ENCODE measurements around the gene GPC6. TPM values are rescaled to one million over a fixed set of nuclear protein-coding genes. Genes with fewer than 3 reads are reported as not detected.

The GPC6 gene
- total RNA-seq, 6 donors from 2014 or later = 1.3 to 7.3 (median 3.4) TPM

- Histone ChIP-seq H3K4me1 (no peaks in the 10 kb centered on the region), H3K27me3 (no peaks in the 10 kb centered on the region), H3K4me3 (no peak overlapping the region), H3K27ac (no peak overlapping the region), H3K36me3 (no peaks in the 10 kb centered on the region), H3K9me3 (no peaks in the 10 kb centered on the region)
- no peak for ATAC-seq (ENCODE audit: low FRiP score in 2 of 2)
- TF ChIP-seq CTCF (IDR thresholded peaks at IDR 0.05) (no peak), EP300 (IDR thresholded peaks at IDR 0.05) (no peak), POLR2A (IDR thresholded peaks at IDR 0.05) (no peak), POLR2AphosphoS5 (IDR thresholded peaks at IDR 0.05) (no peak)
- no peak for DNase-seq
These were observed 79.3 kb downstream of the GPC6 start for GRCh38 chr13:93305886-93306285.

- TF ChIP-seq POLR2A (IDR thresholded peaks at IDR 0.05) = no peak
- TF ChIP-seq POLR2AphosphoS5 (IDR thresholded peaks at IDR 0.05) = no peak
- TF ChIP-seq EP300 (IDR thresholded peaks at IDR 0.05) = no peak
- TF ChIP-seq CTCF (IDR thresholded peaks at IDR 0.05) = no peak
These were observed 80.5 kb downstream of the GPC6 start for GRCh38 chr13:93307136-93307535.

GRCh38 chr13:93307651-93308050 lies 81.0 kb downstream of the GPC6 start:
- 91 to 92% methylated on average over 5 of the region's 5 CpGs for WGBS, 2 donors
- Histone ChIP-seq H3K4me3 (no peak overlapping the region), H3K27ac (no peak overlapping the region), H3K9me3 (no peaks in the 10 kb centered on the region), H3K36me3 (no peaks in the 10 kb centered on the region), H3K27me3 (no peaks in the 10 kb centered on the region), H3K4me1 (no peaks in the 10 kb centered on the region)
- TF ChIP-seq POLR2A (IDR thresholded peaks at IDR 0.05) = no peak
- TF ChIP-seq CTCF (IDR thresholded peaks at IDR 0.05) = no peak
- no peak for TF ChIP-seq EP300 (IDR thresholded peaks at IDR 0.05)
- no peak for TF ChIP-seq POLR2AphosphoS5 (IDR thresholded peaks at IDR 0.05)
- DNase-seq (no peak), ATAC-seq (ENCODE audit: low FRiP score in 2 of 2) (no peak)

More at GRCh38 chr13:93307136-93307535, 80.5 kb downstream of the GPC6 start:
- Histone ChIP-seq H3K36me3 (no peaks in the 10 kb centered on the region), H3K9me3 (no peaks in the 10 kb centered on the region), H3K27ac (no peak overlapping the region), H3K27me3 (no peaks in the 10 kb centered on the region), H3K4me1 (no peaks in the 10 kb centered on the region), H3K4me3 (no peak overlapping the region)
- ATAC-seq (ENCODE audit: low FRiP score in 2 of 2) (no peak), DNase-seq (no peak)

GRCh38 chr13:93309886-93310523 lies 83.4 kb downstream of the GPC6 start:
- Histone ChIP-seq H3K36me3 (no peaks in the 10 kb centered on the region), H3K27ac (no peak overlapping the region), H3K27me3 (no peaks in the 10 kb centered on the region), H3K4me1 (no peaks in the 10 kb centered on the region), H3K4me3 (no peak overlapping the region), H3K9me3 (no peaks in the 10 kb centered on the region)
- 59 to 61% methylated on average over 7 of the region's 7 CpGs for WGBS, 2 donors
- DNase-seq (no peak), ATAC-seq (ENCODE audit: low FRiP score in 2 of 2) (no peak)
- TF ChIP-seq POLR2AphosphoS5 (IDR thresholded peaks at IDR 0.05) (no peak), EP300 (IDR thresholded peaks at IDR 0.05) (no peak), CTCF (IDR thresholded peaks at IDR 0.05) (no peak), POLR2A (IDR thresholded peaks at IDR 0.05) (no peak)

GRCh38 chr13:93316841-93317240 lies 90.2 kb downstream of the GPC6 start:
- Histone ChIP-seq H3K36me3 (no peaks in the 10 kb centered on the region), H3K4me3 (no peak overlapping the region), H3K4me1 (no peaks in the 10 kb centered on the region), H3K27ac (no peak overlapping the region), H3K9me3 (no peaks in the 10 kb centered on the region), H3K27me3 (no peaks in the 10 kb centered on the region)
- TF ChIP-seq POLR2A (IDR thresholded peaks at IDR 0.05) (no peak), CTCF (IDR thresholded peaks at IDR 0.05) (no peak), POLR2AphosphoS5 (IDR thresholded peaks at IDR 0.05) (no peak), EP300 (IDR thresholded peaks at IDR 0.05) (no peak)
- DNase-seq (no peak), ATAC-seq (ENCODE audit: low FRiP score in 2 of 2) (no peak)
- WGBS, 2 donors = 57 to 85% methylated on average over 3 of the region's 3 CpGs
